ENCODE measurements around the gene CEP85L. TPM values are rescaled to one million over a fixed set of nuclear protein-coding genes. Genes with fewer than 3 reads are reported as not detected.
A peak's percentile ranks its signal among the peaks of the same experiment; 100 is the strongest.

Gene CEP85L
- total RNA-seq, 4 donors from 2014 or later, result 12.6 to 16.2 (median 13.4) TPM

DNA sequence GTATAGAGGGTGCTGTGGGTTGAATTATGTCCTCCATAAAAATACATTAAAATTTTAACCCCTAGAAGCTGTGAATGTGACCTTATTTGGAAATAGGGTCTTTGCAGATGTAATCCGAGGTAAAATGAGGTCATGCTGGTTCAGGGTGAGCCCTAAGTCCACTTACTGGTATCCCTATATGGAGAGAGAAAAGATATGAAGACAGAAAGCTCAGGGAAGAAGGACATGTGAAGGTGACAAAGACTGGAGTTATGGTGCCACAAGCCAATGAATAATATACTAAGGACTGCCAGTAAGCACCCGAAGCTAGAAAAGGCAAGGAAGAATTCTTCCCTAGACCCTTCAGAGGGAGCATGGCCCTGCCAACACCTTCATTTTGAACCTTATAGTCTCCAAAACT, 53.1 kb downstream of the CEP85L start:
- 84% methylated on average over 2 of the region's 2 CpGs for WGBS
- intact Hi-C loops (cut with DNase I), result no loop called here
- DNase-seq (ENCODE audit: extremely low spot score), result peak; percentile 50
- H3K4me1 ChIP-seq, result peaks cover 0 to 5% (median 0%) of the 10 kb centered on the region in 4 donors
- no peaks in the 10 kb centered on the region for H3K9me3 ChIP-seq
- TF ChIP-seq POLR2AphosphoS5 (IDR thresholded peaks at IDR 0.05) (no peak), EP300 (IDR thresholded peaks at IDR 0.05) (no peak), POLR2A (IDR thresholded peaks at IDR 0.05; ENCODE audit: low read depth) (no peak)
- TF ChIP-seq, protein P1, sequence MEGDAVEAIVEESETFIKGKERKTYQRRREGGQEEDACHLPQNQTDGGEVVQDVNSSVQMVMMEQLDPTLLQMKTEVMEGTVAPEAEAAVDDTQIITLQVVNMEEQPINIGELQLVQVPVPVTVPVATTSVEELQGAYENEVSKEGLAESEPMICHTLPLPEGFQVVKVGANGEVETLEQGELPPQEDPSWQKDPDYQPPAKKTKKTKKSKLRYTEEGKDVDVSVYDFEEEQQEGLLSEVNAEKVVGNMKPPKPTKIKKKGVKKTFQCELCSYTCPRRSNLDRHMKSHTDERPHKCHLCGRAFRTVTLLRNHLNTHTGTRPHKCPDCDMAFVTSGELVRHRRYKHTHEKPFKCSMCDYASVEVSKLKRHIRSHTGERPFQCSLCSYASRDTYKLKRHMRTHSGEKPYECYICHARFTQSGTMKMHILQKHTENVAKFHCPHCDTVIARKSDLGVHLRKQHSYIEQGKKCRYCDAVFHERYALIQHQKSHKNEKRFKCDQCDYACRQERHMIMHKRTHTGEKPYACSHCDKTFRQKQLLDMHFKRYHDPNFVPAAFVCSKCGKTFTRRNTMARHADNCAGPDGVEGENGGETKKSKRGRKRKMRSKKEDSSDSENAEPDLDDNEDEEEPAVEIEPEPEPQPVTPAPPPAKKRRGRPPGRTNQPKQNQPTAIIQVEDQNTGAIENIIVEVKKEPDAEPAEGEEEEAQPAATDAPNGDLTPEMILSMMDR (IDR thresholded peaks at IDR 0.05), result no peak
- no peak overlapping the region for H3K4me3 ChIP-seq
- H3K27me3 ChIP-seq, result no peaks in the 10 kb centered on the region
- H3K36me3 ChIP-seq, result no peaks in the 10 kb centered on the region
- H3K27ac ChIP-seq (replicated peaks in 1 of 4), result no peak overlapping the region

DNA sequence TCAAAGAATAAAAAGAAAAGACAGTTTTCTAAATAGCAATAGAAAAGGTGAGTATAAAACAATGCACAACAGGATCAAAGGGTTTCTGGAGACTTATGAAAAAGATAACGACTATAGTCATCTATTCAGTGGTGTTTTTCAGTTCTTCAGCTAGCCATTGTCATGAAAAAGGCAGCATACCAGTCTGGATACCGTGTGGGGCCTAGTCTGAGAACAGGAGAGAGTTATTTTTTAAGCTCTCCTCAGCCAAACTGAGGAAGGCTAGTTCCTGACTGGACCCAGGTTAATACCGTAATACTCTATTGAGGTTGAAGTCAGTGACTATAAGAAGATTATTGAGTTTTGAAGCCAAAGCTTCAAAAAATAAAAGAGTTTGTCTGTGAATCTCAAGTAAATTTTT, 53.8 kb downstream of the CEP85L start:
- peak; percentile 10 for DNase-seq (ENCODE audit: extremely low spot score)
- Histone ChIP-seq H3K36me3 (no peaks in the 10 kb centered on the region), H3K27ac (replicated peaks in 1 of 4) (no peak overlapping the region), H3K9me3 (no peaks in the 10 kb centered on the region), H3K27me3 (no peaks in the 10 kb centered on the region), H3K4me3 (no peak overlapping the region), H3K4me1 (peaks cover 0 to 5% (median 0%) of the 10 kb centered on the region in 4 donors)
- 79% methylated on average over 3 of the region's 3 CpGs for whole genome bisulfite sequencing
- intact Hi-C loops (cut with DNase I), result no loop called here
- TF ChIP-seq POLR2A (IDR thresholded peaks at IDR 0.05; ENCODE audit: low read depth), result no peak
- TF ChIP-seq EP300 (IDR thresholded peaks at IDR 0.05), result no peak
- TF ChIP-seq, protein P1 (IDR thresholded peaks at IDR 0.05), result no peak
- no peak for TF ChIP-seq POLR2AphosphoS5 (IDR thresholded peaks at IDR 0.05)

DNA sequence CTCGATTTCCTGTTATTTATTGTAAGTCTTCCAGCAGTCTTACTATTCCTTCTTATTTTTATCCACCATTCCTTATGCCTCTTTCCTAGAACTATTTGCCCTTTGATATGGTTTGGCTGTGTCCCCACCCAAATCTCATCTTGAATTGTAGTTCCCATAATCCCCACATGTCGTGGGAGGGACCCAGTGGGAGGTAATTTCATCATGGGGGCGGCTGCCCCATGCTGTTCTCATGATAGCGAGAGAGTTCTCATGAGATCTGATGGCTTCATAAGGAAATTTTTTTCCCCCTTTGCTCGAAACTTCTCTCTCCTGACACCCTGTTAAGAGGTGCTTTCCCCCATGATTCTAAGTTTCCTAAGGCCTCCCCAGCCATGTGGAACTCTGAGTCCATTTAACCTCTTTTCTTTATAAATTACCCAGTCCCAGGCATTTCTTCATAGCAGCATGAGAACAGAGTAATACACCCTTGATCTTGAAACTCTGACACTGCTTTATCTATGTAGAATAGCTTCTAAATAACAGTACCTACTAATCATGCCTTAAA, 54.5 kb downstream of the CEP85L start:
- Histone ChIP-seq H3K4me3 (no peak overlapping the region), H3K27me3 (no peaks in the 10 kb centered on the region), H3K27ac (replicated peaks in 1 of 4) (no peak overlapping the region), H3K9me3 (no peaks in the 10 kb centered on the region), H3K4me1 (peaks cover 0 to 5% (median 0%) of the 10 kb centered on the region in 4 donors), H3K36me3 (no peaks in the 10 kb centered on the region)
- WGBS, result 94% methylated on average over 5 of the region's 5 CpGs
- DNase-seq (ENCODE audit: extremely low spot score), result peak; percentile 62
- intact Hi-C loops (cut with DNase I), result no loop called here
- TF ChIP-seq EP300 (IDR thresholded peaks at IDR 0.05) (no peak), POLR2AphosphoS5 (IDR thresholded peaks at IDR 0.05) (no peak), POLR2A (IDR thresholded peaks at IDR 0.05; ENCODE audit: low read depth) (no peak)
- TF ChIP-seq, protein P1 (IDR thresholded peaks at IDR 0.05), result no peak

DNA sequence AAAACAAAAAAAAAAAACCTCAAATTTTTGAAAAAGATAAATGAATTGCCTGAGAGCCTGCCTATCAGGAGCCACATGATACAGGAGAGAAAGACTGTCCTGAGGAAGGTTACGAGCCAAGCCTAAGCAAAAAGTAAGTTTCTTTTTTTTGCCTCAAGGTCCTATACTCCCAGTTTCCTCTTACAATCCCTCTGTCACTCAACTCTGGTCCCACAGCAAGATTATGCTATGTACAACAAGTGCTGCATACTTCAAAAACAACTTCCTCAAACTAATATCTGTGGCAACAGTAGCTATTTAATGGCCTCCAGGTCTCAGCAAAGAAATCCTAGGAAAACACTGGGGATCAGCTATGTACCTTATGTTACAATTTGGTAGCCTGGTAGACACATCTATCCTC, 56.5 kb downstream of the CEP85L start:
- Histone ChIP-seq H3K27me3 (no peaks in the 10 kb centered on the region), H3K27ac (replicated peaks in 1 of 4) (no peak overlapping the region), H3K9me3 (no peaks in the 10 kb centered on the region), H3K4me1 (peaks cover 5 to 9% (median 7%) of the 10 kb centered on the region in 4 donors), H3K36me3 (no peaks in the 10 kb centered on the region), H3K4me3 (no peak overlapping the region)
- DNase-seq (ENCODE audit: extremely low spot score), result peak; percentile 29
- intact Hi-C loops (cut with DNase I), result no loop called here
- WGBS, result 84% methylated on average over 1 of the region's 1 CpG
- TF ChIP-seq POLR2A (IDR thresholded peaks at IDR 0.05; ENCODE audit: low read depth) (no peak), POLR2AphosphoS5 (IDR thresholded peaks at IDR 0.05) (no peak), EP300 (IDR thresholded peaks at IDR 0.05) (no peak)
- TF ChIP-seq, protein P1 (IDR thresholded peaks at IDR 0.05), result no peak

GRCh38 chr6:118591897-118592296, 59.5 kb downstream of the CEP85L start:
- H3K27ac ChIP-seq (replicated peaks in 1 of 4), result no peak overlapping the region
- H3K4me1 ChIP-seq, result peaks cover 0 to 20% (median 18%) of the 10 kb centered on the region in 4 donors
- intact Hi-C loops (cut with DNase I), result no loop called here
- DNase-seq (ENCODE audit: extremely low spot score), result no peak
- TF ChIP-seq EP300 (IDR thresholded peaks at IDR 0.05), result no peak
- TF ChIP-seq POLR2AphosphoS5 (IDR thresholded peaks at IDR 0.05), result no peak
- TF ChIP-seq, protein P1 (IDR thresholded peaks at IDR 0.05), result no peak
- no peak for TF ChIP-seq POLR2A (IDR thresholded peaks at IDR 0.05; ENCODE audit: low read depth)
- H3K36me3 ChIP-seq, result no peaks in the 10 kb centered on the region
- H3K9me3 ChIP-seq, result no peaks in the 10 kb centered on the region
- no peaks in the 10 kb centered on the region for H3K27me3 ChIP-seq
- no peak overlapping the region for H3K4me3 ChIP-seq
- 88% methylated on average over 3 of the region's 3 CpGs for WGBS
